ENCODE results near the gene PRKAG2. TPM values are rescaled to one million over a fixed set of nuclear protein-coding genes. Genes with fewer than 3 reads are reported as not detected.

PRKAG2 gene
- total and polyA plus RNA-seq, 4 donors = 3.6 to 25.1 (median 16.8) TPM

DNA sequence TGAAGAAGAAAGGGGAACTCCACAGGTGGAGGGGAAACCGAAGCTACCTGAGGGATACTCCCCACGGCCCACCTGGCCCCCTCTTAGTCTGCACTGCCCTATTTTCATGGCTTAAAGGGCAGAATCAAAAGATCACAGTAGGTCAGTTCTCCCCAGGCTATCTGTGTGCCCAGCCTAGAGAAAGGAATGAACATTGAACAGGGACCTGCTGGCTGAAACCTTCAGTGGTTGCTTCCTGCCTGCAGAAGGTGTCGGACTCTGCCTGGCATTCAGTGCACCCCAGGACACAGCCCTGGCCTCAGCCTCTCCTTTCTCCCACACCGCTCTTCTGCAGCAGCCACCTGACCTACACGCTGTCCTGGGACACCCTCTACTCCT lies 74.5 kb downstream of the PRKAG2 start:
- H3K36me3 ChIP-seq (ENCODE audit: control insufficient read depth in 4 of 4, insufficient read depth in 3 of 4, low read depth in 1 of 4, low read length in 3 of 4) = no peaks in the 10 kb centered on the region
- no peaks in the 10 kb centered on the region for H3K9me3 ChIP-seq (ENCODE audit: control insufficient read depth in 4 of 4, low read length in 3 of 4)
- H3K27me3 ChIP-seq (ENCODE audit: control insufficient read depth in 4 of 4, insufficient read depth in 4 of 4, low read length in 3 of 4) = no peaks in the 10 kb centered on the region
- peaks cover 15 to 67% (median 33%) of the 10 kb centered on the region in 4 donors for H3K4me1 ChIP-seq (ENCODE audit: control insufficient read depth in 4 of 4, insufficient read depth in 4 of 4, low read length in 3 of 4)
- TF ChIP-seq FOXA2 (IDR thresholded peaks at IDR 0.05) = no peak
- peak in 1 of 2 donors; percentile 13 for TF ChIP-seq JUND (IDR thresholded peaks at IDR 0.05)
- no peak for TF ChIP-seq RAD21 (IDR thresholded peaks at IDR 0.05)
- TF ChIP-seq, protein P1, sequence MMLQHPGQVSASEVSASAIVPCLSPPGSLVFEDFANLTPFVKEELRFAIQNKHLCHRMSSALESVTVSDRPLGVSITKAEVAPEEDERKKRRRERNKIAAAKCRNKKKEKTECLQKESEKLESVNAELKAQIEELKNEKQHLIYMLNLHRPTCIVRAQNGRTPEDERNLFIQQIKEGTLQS (IDR thresholded peaks at IDR 0.05) = no peak
- TF ChIP-seq, protein P2, sequence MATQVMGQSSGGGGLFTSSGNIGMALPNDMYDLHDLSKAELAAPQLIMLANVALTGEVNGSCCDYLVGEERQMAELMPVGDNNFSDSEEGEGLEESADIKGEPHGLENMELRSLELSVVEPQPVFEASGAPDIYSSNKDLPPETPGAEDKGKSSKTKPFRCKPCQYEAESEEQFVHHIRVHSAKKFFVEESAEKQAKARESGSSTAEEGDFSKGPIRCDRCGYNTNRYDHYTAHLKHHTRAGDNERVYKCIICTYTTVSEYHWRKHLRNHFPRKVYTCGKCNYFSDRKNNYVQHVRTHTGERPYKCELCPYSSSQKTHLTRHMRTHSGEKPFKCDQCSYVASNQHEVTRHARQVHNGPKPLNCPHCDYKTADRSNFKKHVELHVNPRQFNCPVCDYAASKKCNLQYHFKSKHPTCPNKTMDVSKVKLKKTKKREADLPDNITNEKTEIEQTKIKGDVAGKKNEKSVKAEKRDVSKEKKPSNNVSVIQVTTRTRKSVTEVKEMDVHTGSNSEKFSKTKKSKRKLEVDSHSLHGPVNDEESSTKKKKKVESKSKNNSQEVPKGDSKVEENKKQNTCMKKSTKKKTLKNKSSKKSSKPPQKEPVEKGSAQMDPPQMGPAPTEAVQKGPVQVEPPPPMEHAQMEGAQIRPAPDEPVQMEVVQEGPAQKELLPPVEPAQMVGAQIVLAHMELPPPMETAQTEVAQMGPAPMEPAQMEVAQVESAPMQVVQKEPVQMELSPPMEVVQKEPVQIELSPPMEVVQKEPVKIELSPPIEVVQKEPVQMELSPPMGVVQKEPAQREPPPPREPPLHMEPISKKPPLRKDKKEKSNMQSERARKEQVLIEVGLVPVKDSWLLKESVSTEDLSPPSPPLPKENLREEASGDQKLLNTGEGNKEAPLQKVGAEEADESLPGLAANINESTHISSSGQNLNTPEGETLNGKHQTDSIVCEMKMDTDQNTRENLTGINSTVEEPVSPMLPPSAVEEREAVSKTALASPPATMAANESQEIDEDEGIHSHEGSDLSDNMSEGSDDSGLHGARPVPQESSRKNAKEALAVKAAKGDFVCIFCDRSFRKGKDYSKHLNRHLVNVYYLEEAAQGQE (IDR thresholded peaks at IDR 0.05) = no peak
- TF ChIP-seq HNF4G (IDR thresholded peaks at IDR 0.05) = no peak
- peak; percentile 17 for TF ChIP-seq ZBTB33 (IDR thresholded peaks at IDR 0.05)
- peak; percentile 64 to 77 for TF ChIP-seq HNF4A (conservative IDR thresholded peaks at IDR 0.05)
- TF ChIP-seq, protein P3, sequence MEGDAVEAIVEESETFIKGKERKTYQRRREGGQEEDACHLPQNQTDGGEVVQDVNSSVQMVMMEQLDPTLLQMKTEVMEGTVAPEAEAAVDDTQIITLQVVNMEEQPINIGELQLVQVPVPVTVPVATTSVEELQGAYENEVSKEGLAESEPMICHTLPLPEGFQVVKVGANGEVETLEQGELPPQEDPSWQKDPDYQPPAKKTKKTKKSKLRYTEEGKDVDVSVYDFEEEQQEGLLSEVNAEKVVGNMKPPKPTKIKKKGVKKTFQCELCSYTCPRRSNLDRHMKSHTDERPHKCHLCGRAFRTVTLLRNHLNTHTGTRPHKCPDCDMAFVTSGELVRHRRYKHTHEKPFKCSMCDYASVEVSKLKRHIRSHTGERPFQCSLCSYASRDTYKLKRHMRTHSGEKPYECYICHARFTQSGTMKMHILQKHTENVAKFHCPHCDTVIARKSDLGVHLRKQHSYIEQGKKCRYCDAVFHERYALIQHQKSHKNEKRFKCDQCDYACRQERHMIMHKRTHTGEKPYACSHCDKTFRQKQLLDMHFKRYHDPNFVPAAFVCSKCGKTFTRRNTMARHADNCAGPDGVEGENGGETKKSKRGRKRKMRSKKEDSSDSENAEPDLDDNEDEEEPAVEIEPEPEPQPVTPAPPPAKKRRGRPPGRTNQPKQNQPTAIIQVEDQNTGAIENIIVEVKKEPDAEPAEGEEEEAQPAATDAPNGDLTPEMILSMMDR (IDR thresholded peaks at IDR 0.05; ENCODE audit: low read depth, low read length, missing input control) = no peak
- TF ChIP-seq EGR1 (IDR thresholded peaks at IDR 0.05; ENCODE audit: low read depth in 2 of 2) = no peak
- TF ChIP-seq NR2F2 (IDR thresholded peaks at IDR 0.05) = no peak
- TF ChIP-seq FOXA1 (IDR thresholded peaks at IDR 0.05) = no peak
- TF ChIP-seq TAF1 (conservative IDR thresholded peaks at IDR 0.05) = no peak
- TF ChIP-seq SP1 (IDR thresholded peaks at IDR 0.05) = peak; percentile 91
- TF ChIP-seq YY1 (IDR thresholded peaks at IDR 0.05) = peak; percentile 71
- no peak for TF ChIP-seq GABPA (IDR thresholded peaks at IDR 0.05 in 1 of 2, conservative IDR thresholded peaks at IDR 0.05 in 1 of 2)
- peak; percentile 81 to 85 for TF ChIP-seq RXRA (IDR thresholded peaks at IDR 0.05)
- peak; percentile 15 for TF ChIP-seq MAX (IDR thresholded peaks at IDR 0.05)
- peak overlapping the region; percentile 4 to 59 for H3K9ac ChIP-seq (ENCODE audit: low read depth in 1 of 2, low read length in 2 of 2)
- no peak overlapping the region for H3K4me3 ChIP-seq (ENCODE audit: low read depth in 1 of 3, low read length in 3 of 3)
- 38% methylated on average over 5 of the region's 5 CpGs for WGBS
- H3K27ac ChIP-seq (ENCODE audit: low read depth in 1 of 2, low read length in 2 of 2) = peak overlapping the region; percentile 89 to 97
- no peak for DNase-seq (ENCODE audit: low spot score)
